ENCODE results near the gene SFSWAP. TPM values are rescaled to one million over a fixed set of nuclear protein-coding genes. Genes with fewer than 3 reads are reported as not detected.

SFSWAP gene
- total RNA-seq, 1 experiment from 2014 or later, result 48.1 TPM

DNA sequence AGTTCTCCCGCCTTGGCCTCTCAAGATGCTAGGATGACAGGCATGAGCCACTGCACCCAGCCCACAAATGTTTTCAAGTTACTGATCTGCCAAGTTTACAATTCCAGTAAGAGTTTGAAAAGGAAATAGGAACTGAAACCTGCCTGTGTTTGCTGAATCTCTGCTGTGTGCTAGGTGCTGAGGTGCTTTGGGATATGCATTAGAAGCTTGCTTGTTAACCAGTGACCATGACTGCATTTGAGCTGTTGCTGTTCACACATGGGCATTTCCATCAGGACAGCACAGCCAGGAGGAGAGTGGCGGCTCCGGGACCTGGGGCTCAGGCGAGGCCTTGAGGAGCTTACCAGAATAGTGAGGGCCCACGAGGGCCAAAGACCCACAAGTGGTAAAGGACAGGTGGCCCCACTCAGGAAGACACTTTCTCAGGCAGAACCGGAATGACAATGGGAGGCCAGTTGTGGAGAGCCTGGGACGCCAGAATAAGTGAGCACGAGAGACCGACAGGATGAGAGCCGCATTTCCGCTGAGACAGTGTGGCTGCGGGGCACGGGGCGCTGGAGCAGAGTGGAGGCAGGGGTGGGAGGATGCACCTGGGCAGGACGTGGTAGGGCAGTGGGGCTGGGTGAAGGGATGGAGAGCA, 62.8 kb downstream of the SFSWAP start:
- Histone ChIP-seq H2AK5ac (ENCODE audit: insufficient read length, low read length) (no peak overlapping the region), H2BK20ac (ENCODE audit: low read depth, low read length, poor library complexity, severe bottlenecking) (no peak overlapping the region), H3K14ac (ENCODE audit: insufficient read depth, low read length) (peak overlapping the region; percentile 77; the same call in 1 of the 2 replicates), H3K4me2 (ENCODE audit: insufficient read depth, insufficient read length, low read length) (peak overlapping the region; percentile 28), H2BK15ac (ENCODE audit: low read depth, low read length) (0 out of 2 replicates have a peak overlapping the region, but pooled peaks have one; percentile 33), H3T11ph (ENCODE audit: low read length) (no peak overlapping the region), H2BK120ac (ENCODE audit: low read depth, low read length, poor library complexity, severe bottlenecking) (no peak overlapping the region), H4K8ac (replicated peaks; ENCODE audit: insufficient read length, low read depth, low read length) (no peak overlapping the region), H4K91ac (ENCODE audit: insufficient read length, low read depth, low read length) (no peak overlapping the region), H3K27ac (ENCODE audit: insufficient read length, low read depth, low read length) (no peak overlapping the region), H3K56ac (ENCODE audit: insufficient read length, low read depth, low read length) (no peak overlapping the region), H3K18ac (ENCODE audit: insufficient read length, low read depth, low read length) (no peak overlapping the region), H3K23me2 (ENCODE audit: insufficient read length, low read depth, low read length, poor library complexity, severe bottlenecking) (peaks cover 4% of the 10 kb centered on the region), H2BK12ac (ENCODE audit: insufficient read length, low read depth, low read length) (peak overlapping the region; percentile 25), H3K23ac (ENCODE audit: insufficient read length, low read depth, low read length) (no peak overlapping the region), H3K79me2 (ENCODE audit: insufficient read depth, low read length) (no peaks in the 10 kb centered on the region), H4K5ac (ENCODE audit: insufficient read length, low read depth, low read length) (no peak overlapping the region), H3K4ac (ENCODE audit: low read depth, low read length) (no peak overlapping the region), H3K79me1 (ENCODE audit: insufficient read depth, low read depth, low read length, poor library complexity, severe bottlenecking) (no peaks in the 10 kb centered on the region), H3K9ac (ENCODE audit: extremely low read depth, insufficient read length, low read length) (no peak overlapping the region), H2BK5ac (ENCODE audit: insufficient read length, low read length) (no peak overlapping the region), H3K4me1 (ENCODE audit: insufficient read depth, low read length) (peaks cover 12% of the 10 kb centered on the region; the same call in 1 of the 2 replicates), H3K27me3 (ENCODE audit: insufficient read depth, low read length) (no peaks in the 10 kb centered on the region), H4K20me1 (ENCODE audit: control insufficient read depth, insufficient read depth, insufficient read length) (no peaks in the 10 kb centered on the region), H3K9me3 (ENCODE audit: control insufficient read depth, low read depth, low read length) (no peaks in the 10 kb centered on the region), H2AFZ (ENCODE audit: low read length) (no peak overlapping the region)
- peaks cover 24 to 60% (median 34%) of the 10 kb centered on the region in 3 experiments; a peak in 6 of 7 replicates for H3K36me3 Mint-ChIP-seq (ENCODE audit: insufficient read depth in 1 of 3, low read depth in 3 of 3)
- peak overlapping the region; percentile 1 to 26 (median 17); a peak in 5 of 7 replicates for H3K27ac Mint-ChIP-seq
- H3K4me3 Mint-ChIP-seq, result peak overlapping the region in 1 of 2 experiments; percentile 38; a peak in 1 of 5 replicates
- DNase-seq, result peak; percentile 81
- no peaks in the 10 kb centered on the region for H3K9me3 Mint-ChIP-seq
- WGBS (ENCODE audit: extremely low coverage, insufficient read length, low lambda C conversion rate), result no CpG with 5 or more reads among the region's 15 CpGs
- H3K4me1 Mint-ChIP-seq, result peaks cover 40 to 41% of the 10 kb centered on the region in 2 experiments
- TF ChIP-seq, protein P1, sequence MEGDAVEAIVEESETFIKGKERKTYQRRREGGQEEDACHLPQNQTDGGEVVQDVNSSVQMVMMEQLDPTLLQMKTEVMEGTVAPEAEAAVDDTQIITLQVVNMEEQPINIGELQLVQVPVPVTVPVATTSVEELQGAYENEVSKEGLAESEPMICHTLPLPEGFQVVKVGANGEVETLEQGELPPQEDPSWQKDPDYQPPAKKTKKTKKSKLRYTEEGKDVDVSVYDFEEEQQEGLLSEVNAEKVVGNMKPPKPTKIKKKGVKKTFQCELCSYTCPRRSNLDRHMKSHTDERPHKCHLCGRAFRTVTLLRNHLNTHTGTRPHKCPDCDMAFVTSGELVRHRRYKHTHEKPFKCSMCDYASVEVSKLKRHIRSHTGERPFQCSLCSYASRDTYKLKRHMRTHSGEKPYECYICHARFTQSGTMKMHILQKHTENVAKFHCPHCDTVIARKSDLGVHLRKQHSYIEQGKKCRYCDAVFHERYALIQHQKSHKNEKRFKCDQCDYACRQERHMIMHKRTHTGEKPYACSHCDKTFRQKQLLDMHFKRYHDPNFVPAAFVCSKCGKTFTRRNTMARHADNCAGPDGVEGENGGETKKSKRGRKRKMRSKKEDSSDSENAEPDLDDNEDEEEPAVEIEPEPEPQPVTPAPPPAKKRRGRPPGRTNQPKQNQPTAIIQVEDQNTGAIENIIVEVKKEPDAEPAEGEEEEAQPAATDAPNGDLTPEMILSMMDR (conservative IDR thresholded peaks at IDR 0.05), result no peak
- H3K27me3 Mint-ChIP-seq (ENCODE audit: low read depth), result no peaks in the 10 kb centered on the region

Measured in H9 (cell line).